GM19438 (cell line): ENCODE data around the gene C2orf78.
"Not testable (repeated sequence)": the region's sequence is repeated elsewhere in the genome, so short reads cannot be mapped to it uniquely, and the experiment has no call there.

Source experiments
- ATAC-seq: cut with Tn5 transposase; IDR thresholded peaks from one replicate; pipeline ENCODE4 v1.9.1; 2021; ENCODE audit warnings: low read depth; ENCODE audit not compliant: unreplicated experiment

The C2orf78 gene

GRCh38 chr2:73783883-73784282 is at the start of gene C2orf78:
TSS of gene C2orf78 (plus strand) at chr2:73784183. CDS start at chr2:73784310, 127 bp downstream.
- not testable (repeated sequence) for ATAC-seq

GRCh38 chr2:73736378-73736777 is 47.6 kb upstream of the C2orf78 start:
- no peak for ATAC-seq

GRCh38 chr2:73736855-73737779 is 46.9 kb upstream of the C2orf78 start, which contains the start of gene TPRKB:
TSS of gene TPRKB (minus strand) at chr2:73737345. CDS start at chr2:73734569, 2,776 bp downstream.
- peak; percentile 98 for ATAC-seq

GRCh38 chr2:73739101-73739500 is 44.9 kb upstream of the C2orf78 start:
- no peak for ATAC-seq

- no peak for ATAC-seq
These were observed 43.2 kb upstream of the C2orf78 start for GRCh38 chr2:73740767-73741166.

- ATAC-seq, result no peak
These were observed 37.7 kb upstream of the C2orf78 start for GRCh38 chr2:73746015-73746876.

GRCh38 chr2:73746877-73747208 is 37.1 kb upstream of the C2orf78 start:
- ATAC-seq, result no peak

- ATAC-seq, result no peak
These were observed 34.7 kb upstream of the C2orf78 start for GRCh38 chr2:73749314-73749713.

GRCh38 chr2:73754332-73754731 is 29.7 kb upstream of the C2orf78 start:
- ATAC-seq, result not testable (repeated sequence)

- no peak for ATAC-seq
These were observed 24.7 kb upstream of the C2orf78 start for GRCh38 chr2:73759285-73759764.

- no peak for ATAC-seq
These were observed 24.1 kb upstream of the C2orf78 start for GRCh38 chr2:73759904-73760303.

GRCh38 chr2:73762571-73762970 is 21.4 kb upstream of the C2orf78 start:
- no peak for ATAC-seq

GRCh38 chr2:73764945-73765344 is 19.0 kb upstream of the C2orf78 start:
- no peak for ATAC-seq

- no peak for ATAC-seq
These were observed 17.6 kb upstream of the C2orf78 start for GRCh38 chr2:73766349-73766748.

GRCh38 chr2:73766994-73767393 is 17.0 kb upstream of the C2orf78 start:
- ATAC-seq, result no peak

- ATAC-seq, result no peak
These were observed 13.3 kb upstream of the C2orf78 start for GRCh38 chr2:73770725-73771124.

GRCh38 chr2:73772819-73773218 is 11.2 kb upstream of the C2orf78 start:
- no peak for ATAC-seq

- ATAC-seq, result no peak
These were observed 7.6 kb upstream of the C2orf78 start for GRCh38 chr2:73776381-73776780.

GRCh38 chr2:73776869-73777519 is 7.0 kb upstream of the C2orf78 start:
- no peak for ATAC-seq

GRCh38 chr2:73778867-73779466 is 5.0 kb upstream of the C2orf78 start:
- ATAC-seq, result not testable (repeated sequence)
